Muscle layer of colon (tissue), 2 donors: ENCODE data around the gene FAM200B.
A peak's percentile ranks its signal among the peaks of the same experiment; 100 is the strongest.

Source experiments
- H3K27ac ChIP-seq: one replicate; pipeline ENCODE4 v1.7.0; 2013; ENCODE audit warnings: low read depth, mild to moderate bottlenecking, low read length, moderate library complexity
- H3K27me3 ChIP-seq, 2 donors: one replicate each; pipeline ENCODE4 v1.7.0; 2013; ENCODE audit warnings: low read length in 2 of 2, mild to moderate bottlenecking in 2 of 2; ENCODE audit not compliant: insufficient read depth in 2 of 2, control insufficient read depth in 1 of 2
- H3K36me3 ChIP-seq: one replicate; pipeline ENCODE4 v1.7.0; 2013; ENCODE audit warnings: mild to moderate bottlenecking, low read length; ENCODE audit not compliant: insufficient read depth
- H3K4me1 ChIP-seq: one replicate; pipeline ENCODE4 v1.7.0; 2013; ENCODE audit warnings: mild to moderate bottlenecking, low read length; ENCODE audit not compliant: insufficient read depth
- H3K4me3 ChIP-seq, 2 donors: one replicate each; pipeline ENCODE4 v1.7.0; 2013; ENCODE audit warnings: low read length in 2 of 2, low read depth in 1 of 2, mild to moderate bottlenecking in 1 of 2, moderate library complexity in 1 of 2
- H3K9ac ChIP-seq: one replicate; pipeline ENCODE4 v1.7.0; 2013; ENCODE audit warnings: low read length
- H3K9me3 ChIP-seq: one replicate; pipeline ENCODE4 v1.7.0; 2013; ENCODE audit warnings: mild to moderate bottlenecking, low read length
- donor health status: abdominal sarcoma.
- donor health status: Adenocarcinoma of cecum.

The FAM200B gene

GRCh38 chr4:15681372-15682241 is at the start of gene FAM200B:
Gene FAM200B (plus strand): TSS chr4:15681827. CDS start chr4:15686978, 5,151 bp downstream.
- peak within 1 kb of the TSS; percentile 76 for H3K9ac ChIP-seq
- H3K27ac ChIP-seq, result peak within 1 kb of the TSS; percentile 90
- no peaks in the 10 kb centered on the region for H3K27me3 ChIP-seq
- peaks cover 7% of the 10 kb centered on the region for H3K4me1 ChIP-seq
- H3K9me3 ChIP-seq, result no peaks in the 10 kb centered on the region
- H3K36me3 ChIP-seq, result peaks cover 5% of the 10 kb centered on the region
- H3K4me3 ChIP-seq, result peak within 1 kb of the TSS; percentile 75 to 98

GRCh38 chr4:15636818-15637217 is 44.8 kb upstream of the FAM200B start:
- Histone ChIP-seq H3K4me1 (no peaks in the 10 kb centered on the region), H3K9me3 (no peaks in the 10 kb centered on the region), H3K9ac (no peak overlapping the region), H3K4me3 (no peak overlapping the region), H3K27me3 (no peaks in the 10 kb centered on the region), H3K36me3 (peaks cover 36% of the 10 kb centered on the region), H3K27ac (no peak overlapping the region)

- H3K4me1 ChIP-seq, result peaks cover 5% of the 10 kb centered on the region
- no peak overlapping the region for H3K9ac ChIP-seq
- peaks cover 35% of the 10 kb centered on the region for H3K36me3 ChIP-seq
Measured at GRCh38 chr4:15638418-15638817, 43.2 kb upstream of the FAM200B start.

GRCh38 chr4:15648600-15648999 is 33.0 kb upstream of the FAM200B start:
- H3K27ac ChIP-seq, result no peak overlapping the region
- H3K4me1 ChIP-seq, result peaks cover 61% of the 10 kb centered on the region
- H3K9ac ChIP-seq, result no peak overlapping the region
- no peaks in the 10 kb centered on the region for H3K9me3 ChIP-seq
- H3K4me3 ChIP-seq, result no peak overlapping the region
- no peaks in the 10 kb centered on the region for H3K27me3 ChIP-seq
- H3K36me3 ChIP-seq, result no peaks in the 10 kb centered on the region

More at GRCh38 chr4:15638418-15638817, 43.2 kb upstream of the FAM200B start:
- Histone ChIP-seq H3K27ac (no peak overlapping the region), H3K27me3 (no peaks in the 10 kb centered on the region), H3K4me3 (no peak overlapping the region), H3K9me3 (no peaks in the 10 kb centered on the region)

- Histone ChIP-seq H3K9me3 (no peaks in the 10 kb centered on the region), H3K27ac (peak overlapping the region; percentile 56), H3K4me1 (peaks cover 64% of the 10 kb centered on the region), H3K36me3 (no peaks in the 10 kb centered on the region), H3K4me3 (no peak overlapping the region), H3K9ac (peak overlapping the region; percentile 1), H3K27me3 (no peaks in the 10 kb centered on the region)
Measured at GRCh38 chr4:15649914-15650545, 31.6 kb upstream of the FAM200B start.

GRCh38 chr4:15651676-15652075 is 30.0 kb upstream of the FAM200B start:
- Histone ChIP-seq H3K9me3 (no peaks in the 10 kb centered on the region), H3K27ac (peak overlapping the region; percentile 74), H3K4me3 (no peak overlapping the region), H3K27me3 (no peaks in the 10 kb centered on the region), H3K4me1 (peaks cover 64% of the 10 kb centered on the region), H3K36me3 (no peaks in the 10 kb centered on the region), H3K9ac (no peak overlapping the region)

GRCh38 chr4:15652191-15652590 is 29.4 kb upstream of the FAM200B start:
- H3K9me3 ChIP-seq, result no peaks in the 10 kb centered on the region
- H3K27ac ChIP-seq, result peak overlapping the region; percentile 74
- H3K4me1 ChIP-seq, result peaks cover 64% of the 10 kb centered on the region
- no peaks in the 10 kb centered on the region for H3K36me3 ChIP-seq
- peak overlapping the region; percentile 38 for H3K9ac ChIP-seq
- H3K27me3 ChIP-seq, result no peaks in the 10 kb centered on the region
- H3K4me3 ChIP-seq, result no peak overlapping the region

GRCh38 chr4:15652841-15653240 is 28.8 kb upstream of the FAM200B start:
- Histone ChIP-seq H3K9ac (peak overlapping the region; percentile 85), H3K4me1 (peaks cover 59% of the 10 kb centered on the region), H3K9me3 (no peaks in the 10 kb centered on the region), H3K4me3 (peak overlapping the region in 1 of 2 donors; percentile 83), H3K36me3 (no peaks in the 10 kb centered on the region), H3K27ac (peak overlapping the region; percentile 91), H3K27me3 (no peaks in the 10 kb centered on the region)

GRCh38 chr4:15653420-15653819 is 28.2 kb upstream of the FAM200B start:
- H3K27ac ChIP-seq, result peak overlapping the region; percentile 91
- H3K4me3 ChIP-seq, result peak overlapping the region; percentile 11 to 83
- no peaks in the 10 kb centered on the region for H3K36me3 ChIP-seq
- no peaks in the 10 kb centered on the region for H3K27me3 ChIP-seq
- H3K9ac ChIP-seq, result peak overlapping the region; percentile 85
- H3K9me3 ChIP-seq, result no peaks in the 10 kb centered on the region
- peaks cover 53% of the 10 kb centered on the region for H3K4me1 ChIP-seq

- H3K36me3 ChIP-seq, result no peaks in the 10 kb centered on the region
- H3K9me3 ChIP-seq, result no peaks in the 10 kb centered on the region
- H3K27ac ChIP-seq, result peak overlapping the region; percentile 91
- peaks cover 47% of the 10 kb centered on the region for H3K4me1 ChIP-seq
- peak overlapping the region; percentile 85 for H3K9ac ChIP-seq
- H3K27me3 ChIP-seq, result no peaks in the 10 kb centered on the region
- H3K4me3 ChIP-seq, result peak overlapping the region; percentile 83 to 96
Measured at GRCh38 chr4:15653864-15654592, 27.6 kb upstream of the FAM200B start.

GRCh38 chr4:15654593-15655222 is 26.9 kb upstream of the FAM200B start:
- H3K27ac ChIP-seq, result peak overlapping the region; percentile 91
- peak overlapping the region; percentile 83 to 96 for H3K4me3 ChIP-seq
- peaks cover 42% of the 10 kb centered on the region for H3K4me1 ChIP-seq
- H3K9ac ChIP-seq, result peak overlapping the region; percentile 85
- no peaks in the 10 kb centered on the region for H3K36me3 ChIP-seq
- no peaks in the 10 kb centered on the region for H3K9me3 ChIP-seq
- H3K27me3 ChIP-seq, result no peaks in the 10 kb centered on the region
